GM21717 (cell line): ENCODE data around the gene NECTIN3.

Experiments
- ATAC-seq: cut with Tn5 transposase; IDR thresholded peaks from one replicate; pipeline ENCODE4 v1.9.1; 2021; ENCODE audit warnings: mild to moderate bottlenecking, moderate library complexity; ENCODE audit not compliant: unreplicated experiment

The NECTIN3 gene

DNA sequence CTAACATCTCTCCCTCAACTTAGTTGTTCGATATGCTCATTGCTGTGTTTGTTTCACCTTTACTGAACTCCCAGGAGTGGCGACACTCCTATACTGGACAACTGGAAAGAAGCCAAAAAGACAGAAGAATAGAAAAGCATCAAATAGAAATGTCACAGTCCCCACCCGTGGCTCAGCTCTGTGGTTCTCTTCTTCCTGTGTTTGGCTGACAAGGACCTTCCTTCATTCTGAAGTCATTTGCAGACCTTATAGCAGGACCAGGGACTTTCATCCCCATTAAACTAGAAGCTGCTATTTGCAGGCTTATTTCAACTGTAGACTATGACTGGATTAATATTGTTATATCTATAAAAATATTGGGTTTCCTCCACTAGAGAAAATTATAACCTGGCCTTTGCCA lies 125.9 kb downstream of the NECTIN3 start:
- ATAC-seq: no peak

GRCh38 chr3:111200027-111200426 lies 128.4 kb downstream of the NECTIN3 start:
- no peak for ATAC-seq

DNA sequence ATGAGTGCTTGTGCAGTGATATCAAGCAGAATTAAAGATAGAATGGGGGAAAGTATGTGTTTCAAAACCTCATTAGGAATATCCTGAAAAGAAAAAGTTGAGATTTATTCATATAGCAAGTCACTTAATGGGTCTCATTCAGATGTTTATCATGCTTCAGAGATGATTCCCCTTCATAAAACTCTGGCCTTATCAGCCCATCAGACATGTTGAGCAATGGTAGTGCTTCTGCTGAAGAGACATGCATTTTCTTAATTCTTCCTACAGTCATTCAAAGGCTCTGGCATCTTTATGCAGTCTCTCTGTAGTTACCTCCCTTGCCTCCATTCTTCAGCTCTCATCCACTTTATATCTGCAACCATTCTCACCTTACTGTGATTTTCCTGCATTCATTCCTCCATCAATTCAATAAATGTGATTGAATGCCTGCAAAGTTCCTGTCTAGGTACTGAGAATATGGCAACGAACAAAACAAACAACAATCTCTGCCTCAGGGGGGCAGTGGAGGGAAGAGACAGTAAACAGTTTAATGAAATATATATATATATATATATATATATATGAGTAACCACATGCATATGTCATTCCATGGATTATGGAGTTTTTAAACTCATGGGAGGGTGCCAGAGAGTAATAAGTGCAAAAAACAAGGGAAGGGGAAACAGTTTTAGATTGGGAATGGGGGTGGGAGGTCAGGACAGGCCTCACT lies 138.5 kb downstream of the NECTIN3 start:
- no peak for ATAC-seq

- no peak for ATAC-seq
These were observed 139.4 kb downstream of the NECTIN3 start for GRCh38 chr3:111210866-111211564.

DNA sequence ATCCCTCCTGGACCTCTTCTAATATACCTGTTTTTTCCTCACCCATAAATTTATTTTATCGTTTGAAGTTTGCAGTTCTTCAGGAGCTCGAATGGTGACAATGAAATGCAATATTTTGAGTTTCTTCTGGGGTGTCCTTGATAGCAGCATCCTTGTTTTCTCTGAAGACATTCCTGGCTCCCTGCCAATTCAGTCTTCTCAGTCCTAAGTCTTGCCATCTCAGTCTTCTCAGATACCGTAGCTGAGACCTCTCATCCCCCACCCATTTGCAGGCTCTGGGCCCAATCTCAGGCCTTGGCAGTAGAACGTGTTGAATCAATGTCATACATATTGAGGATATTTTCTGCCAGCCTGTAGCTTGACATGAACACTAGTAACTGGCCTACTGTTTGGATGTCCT lies 140.9 kb downstream of the NECTIN3 start:
- no peak for ATAC-seq

GRCh38 chr3:111215481-111215880 lies 143.9 kb downstream of the NECTIN3 start:
- ATAC-seq: no peak

- ATAC-seq: no peak
These were observed 147.0 kb downstream of the NECTIN3 start for GRCh38 chr3:111218615-111219014.

DNA sequence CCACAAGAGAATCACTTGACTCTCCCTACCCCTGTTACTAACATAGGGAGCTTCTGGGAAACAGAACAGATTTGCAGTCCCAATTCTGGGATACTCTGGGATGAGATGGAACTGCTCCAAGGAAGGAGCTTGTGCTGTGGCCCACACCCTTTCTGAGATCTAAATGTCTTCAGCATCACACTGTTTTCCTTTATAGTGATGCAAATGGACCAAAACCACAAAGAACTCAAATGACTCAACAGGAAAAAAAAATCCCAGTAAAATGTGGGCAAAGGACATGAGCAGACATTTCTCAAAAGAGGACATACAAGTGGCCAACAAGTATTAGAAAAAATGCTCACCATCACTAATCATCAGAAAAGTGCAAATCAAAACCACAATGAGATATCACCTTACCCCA lies 155.6 kb downstream of the NECTIN3 start:
- no peak for ATAC-seq

DNA sequence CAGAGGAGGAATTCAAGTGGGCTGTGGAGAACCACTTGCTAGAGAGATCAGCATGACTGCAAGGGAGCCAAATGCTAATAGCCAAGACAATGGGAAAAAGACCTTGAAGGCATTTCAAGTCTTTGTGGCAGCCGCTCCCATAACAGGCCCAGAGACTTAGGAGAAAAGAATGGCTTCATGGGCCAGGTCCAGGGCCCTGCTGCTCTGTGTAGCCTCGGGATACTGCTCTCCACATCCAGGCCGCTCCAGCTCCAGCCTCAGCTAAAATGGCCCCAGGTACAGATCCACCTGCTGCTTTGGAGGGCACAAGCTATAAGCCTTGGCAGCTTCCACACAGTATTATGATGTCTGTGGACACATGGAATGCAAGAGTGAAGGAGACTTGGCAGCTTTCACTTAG lies 157.7 kb downstream of the NECTIN3 start:
- ATAC-seq: no peak

DNA sequence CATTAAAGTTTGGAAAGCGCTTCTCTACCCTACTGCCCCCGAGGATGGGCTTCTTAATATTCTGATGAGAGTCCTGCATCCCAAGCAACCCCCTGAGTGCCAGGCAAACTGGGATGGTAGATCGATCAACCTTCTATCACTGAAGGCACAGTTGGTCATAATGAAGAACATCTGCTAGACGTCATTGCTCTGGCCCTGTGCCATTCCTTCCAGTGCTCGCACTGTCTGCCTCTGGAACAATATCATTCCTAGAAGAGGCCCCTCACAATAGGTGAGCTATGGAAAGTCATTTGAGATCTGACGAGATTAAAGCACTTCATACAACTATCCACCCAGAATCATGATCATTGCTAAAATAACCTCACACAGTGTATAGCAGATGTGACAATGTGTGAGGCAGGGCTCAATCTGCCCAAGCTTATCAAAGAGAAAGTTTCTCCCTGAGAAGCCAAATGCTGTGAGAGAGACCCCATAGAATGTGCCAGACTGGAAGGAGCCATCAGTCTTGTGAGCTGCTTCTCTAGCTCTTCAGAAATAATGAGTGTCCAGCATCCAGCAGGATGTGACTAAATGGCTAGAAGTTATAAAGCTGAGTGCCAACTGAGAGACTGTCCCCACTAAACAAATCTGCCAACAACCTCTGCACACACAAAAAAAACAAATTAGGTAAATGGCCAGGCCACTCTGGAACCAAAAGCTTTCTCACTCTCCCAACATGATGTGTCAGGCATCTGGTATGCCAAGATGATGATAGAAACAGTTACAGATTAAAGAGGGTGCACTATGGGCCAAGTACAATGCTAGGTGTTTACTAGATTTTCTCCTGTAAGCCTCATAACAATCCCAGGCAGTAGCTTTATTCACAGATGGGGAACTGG lies 165.5 kb downstream of the NECTIN3 start:
- no peak for ATAC-seq

DNA sequence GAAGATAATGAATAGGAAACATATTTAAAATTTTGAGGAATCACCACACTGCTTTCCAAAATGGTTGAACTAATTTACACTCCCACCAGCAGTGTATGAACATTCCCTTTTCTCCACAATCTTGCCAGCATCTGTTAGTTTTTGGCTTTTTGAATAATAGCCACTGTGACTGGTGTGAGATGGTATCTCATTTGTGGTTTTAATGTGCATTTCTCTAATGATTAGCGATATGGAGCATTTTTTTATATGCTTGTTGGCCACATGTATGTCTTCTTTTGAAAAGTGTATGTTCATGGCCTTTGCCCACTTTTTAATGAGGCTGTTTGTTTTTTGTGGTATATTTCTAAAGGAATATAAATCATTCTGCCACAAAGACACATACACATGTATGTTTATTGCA lies 166.3 kb downstream of the NECTIN3 start:
- ATAC-seq: no peak

- ATAC-seq: peak; percentile 100
These were observed 167.3 kb downstream of the NECTIN3 start for GRCh38 chr3:111238885-111239284.

- ATAC-seq: no peak
These were observed 170.3 kb downstream of the NECTIN3 start for GRCh38 chr3:111241960-111242359.
